Astrocyte (in vitro differentiated cells and primary cell): ENCODE data around the gene C10orf90. TPM values are rescaled to one million over a fixed set of nuclear protein-coding genes. Genes with fewer than 3 reads are reported as not detected.

Source experiments
- DNase-seq: peaks from one replicate; pipeline ENCODE4 v3.0.0-alpha.2; 2010; ENCODE audit warnings: low read depth
- FAIRE-seq: peaks from 2 replicates; lab custom pipeline; 2011; peaks lifted over from hg19 to GRCh38; lab: Jason Lieb, UNC
- H2AFZ ChIP-seq: 2 replicates; pipeline ENCODE4 v1.6.0; 2012; ENCODE audit warnings: low read depth, low read length, inconsistent platforms
- H3K27ac ChIP-seq: 2 replicates; pipeline ENCODE4 v1.5.1; 2011; ENCODE audit warnings: low read depth, low read length, inconsistent platforms
- H3K27me3 ChIP-seq: 2 replicates; pipeline ENCODE4 v1.6.0; 2011; ENCODE audit warnings: low read length, inconsistent platforms; ENCODE audit not compliant: insufficient read depth
- H3K36me3 ChIP-seq: 2 replicates; pipeline ENCODE4 v1.5.1; 2011; ENCODE audit warnings: low read length, inconsistent platforms; ENCODE audit not compliant: insufficient read depth
- H3K4me1 ChIP-seq: 2 replicates; pipeline ENCODE4 v1.5.1; 2011; ENCODE audit warnings: low read length, inconsistent platforms; ENCODE audit not compliant: insufficient read depth
- H3K4me2 ChIP-seq: 2 replicates; pipeline ENCODE4 v1.6.0; 2012; ENCODE audit warnings: low read length, inconsistent platforms
- H3K4me3 ChIP-seq: 2 replicates; pipeline ENCODE4 v1.5.1; 2011; ENCODE audit warnings: low read depth, mild to moderate bottlenecking, low read length, inconsistent platforms; ENCODE audit not compliant: insufficient read depth
- H3K79me2 ChIP-seq: 2 replicates; pipeline ENCODE4 v1.6.0; 2012; ENCODE audit warnings: mild to moderate bottlenecking, low read length, inconsistent platforms; ENCODE audit not compliant: insufficient read depth
- H3K9ac ChIP-seq: 2 replicates; pipeline ENCODE4 v1.6.0; 2012; ENCODE audit warnings: mild to moderate bottlenecking, low read length, inconsistent platforms
- H3K9me3 ChIP-seq: 2 replicates; pipeline ENCODE4 v1.5.1; 2012; ENCODE audit warnings: low read depth, mild to moderate bottlenecking, low read length, inconsistent platforms; ENCODE audit not compliant: insufficient read depth
- H4K20me1 ChIP-seq: 2 replicates; pipeline ENCODE4 v1.6.0; 2012; ENCODE audit warnings: low read length, inconsistent platforms; ENCODE audit not compliant: insufficient read depth
- H3K27ac Mint-ChIP-seq: one replicate; pipeline ENCODE4 v1.8.0; 2021; ENCODE audit warnings: mild to moderate bottlenecking, mixed read lengths; ENCODE audit not compliant: unreplicated experiment
- H3K27me3 Mint-ChIP-seq: one replicate; pipeline ENCODE4 v1.8.0; 2021; ENCODE audit warnings: low read depth, mixed read lengths; ENCODE audit not compliant: unreplicated experiment
- H3K36me3 Mint-ChIP-seq: one replicate; pipeline ENCODE4 v1.8.0; 2021; ENCODE audit warnings: low read depth, mixed read lengths; ENCODE audit not compliant: unreplicated experiment
- H3K4me1 Mint-ChIP-seq: one replicate; pipeline ENCODE4 v1.8.0; 2021; ENCODE audit warnings: low read depth, mixed read lengths; ENCODE audit not compliant: unreplicated experiment
- H3K4me3 Mint-ChIP-seq: one replicate; pipeline ENCODE4 v1.8.0; 2021; ENCODE audit warnings: mild to moderate bottlenecking, moderate library complexity, mixed read lengths; ENCODE audit not compliant: unreplicated experiment
- H3K9me3 Mint-ChIP-seq: one replicate; pipeline ENCODE4 v1.8.0; 2021; ENCODE audit warnings: mild to moderate bottlenecking, mixed read lengths; ENCODE audit not compliant: unreplicated experiment
- CTCF ChIP-seq: IDR thresholded peaks from 2 replicates; pipeline ENCODE4 v1.5.1; 2011; ENCODE audit warnings: low read depth, mild to moderate bottlenecking, inconsistent platforms, low read length, moderate library complexity; ENCODE audit not compliant: insufficient read depth
- EZH2 ChIP-seq: IDR thresholded peaks from 2 replicates; pipeline ENCODE4 v1.6.1; 2012; ENCODE audit warnings: mild to moderate bottlenecking, low read length, inconsistent platforms; ENCODE audit not compliant: insufficient read depth
- total RNA-seq: library from RNA; stranded (reverse); gene quantifications from 2 replicates; pipeline ENCODE4 v1.2.1, GENCODE V29; 2021

Gene C10orf90
- total RNA-seq, 1 donor from 2014 or later: not detected

- Histone ChIP-seq H3K9me3 (no peaks in the 10 kb centered on the region), H3K4me1 (peaks cover 16% of the 10 kb centered on the region), H4K20me1 (no peaks in the 10 kb centered on the region), H3K4me2 (no peak overlapping the region), H3K79me2 (peaks cover 16% of the 10 kb centered on the region), H3K36me3 (no peaks in the 10 kb centered on the region), H3K9ac (no peak overlapping the region), H3K27me3 (no peaks in the 10 kb centered on the region), H2AFZ (no peak overlapping the region), H3K4me3 (no peak overlapping the region), H3K27ac (no peak overlapping the region)
- DNase-seq (no peak), FAIRE-seq (no peak)
- no peak overlapping the region for H3K4me3 Mint-ChIP-seq
- peaks cover 22% of the 10 kb centered on the region for H3K9me3 Mint-ChIP-seq
- H3K27ac Mint-ChIP-seq: peak overlapping the region; percentile 92
- no peaks in the 10 kb centered on the region for H3K27me3 Mint-ChIP-seq
- H3K36me3 Mint-ChIP-seq: peaks cover 7% of the 10 kb centered on the region
- TF ChIP-seq EZH2 (no peak), CTCF (no peak)
- peaks cover 30% of the 10 kb centered on the region for H3K4me1 Mint-ChIP-seq
These were observed 278.4 kb downstream of the C10orf90 start for GRCh38 chr10:126392068-126392467.

GRCh38 chr10:126391192-126391885 is 279.2 kb downstream of the C10orf90 start:
- Histone ChIP-seq H4K20me1 (no peaks in the 10 kb centered on the region), H3K4me2 (peak overlapping the region; percentile 33), H2AFZ (peak overlapping the region; percentile 35), H3K9ac (peak overlapping the region; percentile 40), H3K27ac (peak overlapping the region; percentile 25), H3K79me2 (peaks cover 23% of the 10 kb centered on the region), H3K27me3 (no peaks in the 10 kb centered on the region), H3K36me3 (no peaks in the 10 kb centered on the region), H3K4me3 (no peak overlapping the region), H3K4me1 (peaks cover 15% of the 10 kb centered on the region), H3K9me3 (no peaks in the 10 kb centered on the region)
- DNase-seq (no peak), FAIRE-seq (peak; percentile 13)
- TF ChIP-seq EZH2: no peak
- no peak for TF ChIP-seq CTCF
- H3K36me3 Mint-ChIP-seq: peaks cover 7% of the 10 kb centered on the region
- H3K9me3 Mint-ChIP-seq: peaks cover 22% of the 10 kb centered on the region
- H3K27me3 Mint-ChIP-seq: no peaks in the 10 kb centered on the region
- peaks cover 28% of the 10 kb centered on the region for H3K4me1 Mint-ChIP-seq
- no peak overlapping the region for H3K4me3 Mint-ChIP-seq
- H3K27ac Mint-ChIP-seq: peak overlapping the region; percentile 92

- H3K4me2 ChIP-seq: no peak overlapping the region
- H2AFZ ChIP-seq: no peak overlapping the region
- H3K4me3 ChIP-seq: no peak overlapping the region
- Mint-ChIP-seq H3K4me1 (peaks cover 32% of the 10 kb centered on the region), H3K36me3 (peaks cover 11% of the 10 kb centered on the region), H3K4me3 (no peak overlapping the region), H3K27me3 (no peaks in the 10 kb centered on the region), H3K27ac (peak overlapping the region; percentile 92), H3K9me3 (peaks cover 16% of the 10 kb centered on the region)
- TF ChIP-seq CTCF: no peak
- no peak for TF ChIP-seq EZH2
- H3K36me3 ChIP-seq: no peaks in the 10 kb centered on the region
- no peak overlapping the region for H3K9ac ChIP-seq
- peaks cover 25% of the 10 kb centered on the region for H3K4me1 ChIP-seq
- no peak for DNase-seq
- peaks cover 33% of the 10 kb centered on the region for H3K79me2 ChIP-seq
- no peak overlapping the region for H3K27ac ChIP-seq
- H3K9me3 ChIP-seq: no peaks in the 10 kb centered on the region
- no peak for FAIRE-seq
- no peaks in the 10 kb centered on the region for H4K20me1 ChIP-seq
- no peaks in the 10 kb centered on the region for H3K27me3 ChIP-seq
These were observed 280.2 kb downstream of the C10orf90 start for GRCh38 chr10:126390324-126390723.
